Endothelial cell of umbilical vein (primary cell): ENCODE data around the gene SLC30A4.
"Not testable (repeated sequence)": the region's sequence is repeated elsewhere in the genome, so short reads cannot be mapped to it uniquely, and the experiment has no call there.

ENCODE experiments used
- CTCF ChIP-seq, 2 donors: IDR thresholded peaks; 1 replicate in 1 of 2; 2 replicates in 1 of 2; pipeline ENCODE4 v1.5.1; 2011; ENCODE audit warnings: low read length in 2 of 2, mild to moderate bottlenecking in 2 of 2, moderate library complexity in 2 of 2, control low read depth in 1 of 2, inconsistent platforms in 1 of 2, low read depth in 1 of 2; ENCODE audit not compliant: insufficient read depth in 1 of 2; ENCODE audit errors: extremely low read depth in 1 of 2
- POLR2A ChIP-seq: IDR thresholded peaks from 2 replicates; pipeline ENCODE4 v1.6.1; 2012; ENCODE audit warnings: low read depth, mild to moderate bottlenecking, control low read depth, low read length

GRCh38 chr15:45507143-45507542, 15.4 kb downstream of the SLC30A4 start:
- not testable (repeated sequence) for TF ChIP-seq POLR2A; CTCF (IDR thresholded peaks at IDR 0.05; ENCODE audit: extremely low read depth in 1 of 2, insufficient read depth in 1 of 2, low read depth in 1 of 2, low read length in 2 of 2)
